HCEC 1CT (cell line): Measurements from ENCODE around the gene A1BG.
"Not testable (repeated sequence)": the region's sequence is repeated elsewhere in the genome, so short reads cannot be mapped to it uniquely, and the experiment has no call there.

Experiments
- DNase-seq: peaks from one replicate; pipeline ENCODE4 v3.0.0-alpha.2; 2017

The A1BG gene

DNA sequence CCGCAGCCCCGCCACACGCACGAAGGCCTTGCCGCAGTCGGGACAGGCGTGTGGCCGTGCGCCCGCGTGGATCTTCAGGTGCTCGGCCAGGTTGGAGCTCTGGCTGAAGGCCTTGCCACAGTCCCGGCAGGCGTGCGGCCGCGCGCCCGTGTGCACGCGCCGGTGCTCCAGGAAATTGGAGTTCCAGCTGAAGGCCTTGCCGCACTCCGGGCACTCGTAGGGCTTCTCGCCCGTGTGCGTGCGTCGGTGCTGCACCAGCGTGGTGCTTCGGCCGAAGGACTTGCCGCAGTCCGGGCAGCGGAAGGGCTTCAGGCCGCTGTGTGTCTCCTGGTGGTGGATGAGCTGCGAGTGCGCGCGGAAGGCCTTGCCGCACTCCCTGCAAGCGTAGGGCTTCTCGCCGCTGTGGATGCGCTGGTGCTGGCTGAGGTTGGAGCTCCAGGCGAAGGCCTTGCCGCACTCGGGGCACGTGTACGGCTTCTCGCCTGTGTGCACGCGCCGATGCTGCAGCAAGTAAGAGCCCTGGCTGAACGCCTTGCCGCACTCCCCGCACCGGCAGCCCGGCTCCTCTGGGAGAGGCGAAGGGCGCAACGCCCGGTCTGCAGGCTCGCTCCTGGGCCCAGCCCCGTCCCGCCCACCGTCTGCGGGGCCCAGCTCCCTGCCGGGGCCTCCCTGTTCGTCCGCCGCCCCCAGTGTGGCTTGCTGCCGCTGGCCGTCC lies 3.6 kb upstream of the A1BG start:
- DNase-seq, result no peak

- DNase-seq, result no peak
Measured at GRCh38 chr19:58355908-58356765, 2.8 kb upstream of the A1BG start.

- no peak for DNase-seq
Measured at GRCh38 chr19:58355215-58355796, 2.0 kb upstream of the A1BG start.

DNA sequence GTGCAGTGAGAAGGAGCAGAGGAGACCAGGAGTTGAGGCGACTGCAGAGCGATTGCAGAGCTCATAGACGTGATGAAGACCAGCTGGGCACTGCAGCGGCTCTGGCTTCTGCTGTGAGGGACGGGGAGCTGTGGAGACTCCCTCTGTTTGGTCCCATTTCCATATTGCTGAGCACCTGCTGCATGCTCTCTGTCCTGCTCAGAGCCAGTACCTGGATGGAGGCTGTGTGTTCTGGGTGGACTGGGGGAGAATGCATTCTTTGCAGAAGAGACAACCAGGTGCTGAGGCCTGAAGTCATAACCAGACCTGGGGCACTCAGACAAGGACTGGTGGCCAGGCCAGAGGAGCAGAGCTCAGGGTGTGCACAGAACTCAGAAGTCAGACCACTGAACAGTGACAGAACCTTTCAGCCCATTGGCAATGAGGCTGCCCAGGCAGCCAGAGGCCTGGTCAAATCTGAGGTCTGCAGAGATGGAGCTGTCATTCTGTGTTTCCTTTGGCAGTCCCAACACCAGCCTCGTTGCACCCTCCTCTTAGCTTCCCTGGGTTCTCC lies 1.3 kb upstream of the A1BG start:
- no peak for DNase-seq

- DNase-seq, result no peak
Measured at GRCh38 chr19:58353717-58354477, 605 bp upstream of the A1BG start.

GRCh38 chr19:58351990-58352755 lies 1.1 kb downstream of the A1BG start:
- DNase-seq, result no peak

DNA sequence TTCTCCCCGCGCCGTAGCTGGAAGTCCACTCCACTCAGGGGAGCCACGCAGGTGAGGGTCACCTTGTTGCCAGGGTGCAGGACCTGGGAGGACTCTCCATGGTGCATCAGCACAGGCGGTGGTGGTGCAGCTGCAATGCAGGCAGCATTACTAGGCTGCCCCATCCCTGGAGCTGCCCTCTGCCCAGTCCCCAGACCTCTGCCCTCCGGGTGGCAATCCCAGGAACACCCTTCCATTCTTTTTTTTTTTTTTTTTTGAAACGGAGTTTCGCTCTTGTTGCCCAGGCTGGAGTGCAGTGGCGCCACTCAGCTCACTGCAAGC lies 1.8 kb downstream of the A1BG start:
- no peak for DNase-seq

- no peak for DNase-seq
Measured at GRCh38 chr19:58350871-58351557, 2.3 kb downstream of the A1BG start.

GRCh38 chr19:58350001-58350861 lies 3.1 kb downstream of the A1BG start:
- DNase-seq, result no peak

DNA sequence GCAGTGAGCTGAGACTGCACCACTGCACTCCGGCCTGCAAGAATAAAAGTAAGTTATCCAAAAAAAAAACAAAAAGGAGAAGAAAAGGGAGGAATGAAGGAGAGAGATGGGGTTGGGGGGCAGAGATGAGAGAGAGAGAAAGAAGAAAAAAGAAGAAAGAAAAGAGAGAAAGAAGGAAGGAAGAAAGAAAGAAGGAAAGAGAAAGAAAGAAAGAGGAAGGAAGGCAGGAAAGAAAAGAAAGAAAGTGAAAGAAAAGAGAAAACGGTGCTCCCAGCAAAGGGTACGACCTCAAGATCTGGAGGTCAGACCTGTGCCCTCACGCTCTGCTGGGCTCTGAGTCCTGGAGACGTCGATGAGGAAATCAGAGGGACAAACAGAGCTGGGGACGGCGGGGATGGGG lies 3.7 kb downstream of the A1BG start:
- no peak for DNase-seq

GRCh38 chr19:58348080-58348479 lies 5.2 kb downstream of the A1BG start:
- not testable (repeated sequence) for DNase-seq

- DNase-seq, result peak; percentile 35
Measured at GRCh38 chr19:58346961-58347929, 6.0 kb downstream of the A1BG start.

DNA sequence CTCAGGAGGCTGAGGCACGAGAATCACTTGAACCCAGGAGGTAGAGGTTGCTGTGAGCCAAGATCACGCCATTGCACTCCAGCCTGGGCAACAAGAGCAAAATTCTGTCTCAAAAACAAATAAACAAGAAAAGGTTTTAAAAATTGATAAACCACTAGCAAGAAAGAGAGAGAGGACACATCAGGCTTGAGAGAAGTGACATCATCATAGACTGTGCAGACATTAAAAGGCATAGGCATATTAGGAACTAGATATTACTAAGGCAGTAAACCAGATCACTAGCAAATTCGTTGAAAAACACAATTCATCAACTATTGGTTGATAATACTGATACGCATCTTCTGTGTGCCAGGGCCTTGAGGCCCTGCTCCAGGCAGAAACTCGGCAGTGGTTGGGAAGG lies 7.7 kb downstream of the A1BG start:
- DNase-seq, result no peak

- no peak for DNase-seq
Measured at GRCh38 chr19:58338825-58339558, 14.3 kb downstream of the A1BG start.

DNA sequence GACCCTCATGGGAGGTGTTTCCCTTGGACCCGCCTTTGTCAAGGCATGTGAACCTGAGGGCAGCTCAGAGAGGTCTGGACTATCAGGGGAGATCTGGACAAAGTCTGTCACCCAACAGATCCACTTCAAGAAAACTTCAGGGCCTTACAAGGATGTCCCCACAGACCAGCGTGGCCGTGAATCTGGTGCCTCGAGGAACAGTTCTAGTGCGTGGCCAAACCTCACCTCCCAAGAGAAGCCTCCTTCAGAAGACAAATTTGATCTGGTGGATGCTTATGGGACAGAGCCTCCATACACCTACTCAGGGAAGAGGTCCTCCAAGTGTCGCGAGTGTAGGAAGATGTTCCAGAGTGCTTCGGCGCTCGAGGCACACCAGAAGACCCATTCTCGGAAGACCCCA lies 15.0 kb downstream of the A1BG start:
- DNase-seq, result no peak

DNA sequence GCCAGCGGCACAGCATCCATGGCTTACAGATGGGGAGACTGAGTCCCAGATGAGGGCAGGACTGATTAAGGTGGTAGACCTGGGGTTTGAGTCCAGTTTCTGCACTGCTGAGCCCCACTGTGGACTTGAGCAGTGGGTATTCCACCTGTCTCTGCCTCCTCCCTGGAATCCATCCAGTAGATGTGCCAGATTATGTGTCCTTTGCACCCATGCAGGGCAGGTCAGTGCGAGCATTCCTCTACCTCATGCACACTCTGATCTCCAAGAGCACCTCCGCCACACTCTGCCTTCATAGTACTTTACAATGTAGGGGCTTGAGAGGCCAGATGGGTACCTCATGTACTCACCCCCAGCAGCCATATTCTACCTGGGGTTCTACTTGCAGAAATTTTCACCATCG lies 16.5 kb downstream of the A1BG start:
- no peak for DNase-seq

GRCh38 chr19:58336216-58336615 lies 17.1 kb downstream of the A1BG start:
- no peak for DNase-seq

GRCh38 chr19:58335630-58336029 lies 17.7 kb downstream of the A1BG start:
- DNase-seq, result no peak
